A673 (cell line): ENCODE results near the gene TNIP1. TPM values are rescaled to one million over a fixed set of nuclear protein-coding genes. Genes with fewer than 3 reads are reported as not detected.

Source experiments
- BruUV-seq: library from RNA; stranded (reverse); fragments of 400-500 nt; replicated peaks from 2 replicates; lab custom pipeline; 2021; lab: Mats Ljungman, UMichigan
- CTCF ChIA-PET: fragments of 300-600 bp; sonication (Branson Sonifier 250); formaldehyde crosslinking; loops from one replicate; lab custom pipeline; 2022; ENCODE audit warnings: antibody characterized with exemption; lab: Charles Lee
- POLR2A ChIA-PET: fragments of 300-600 bp; sonication (Branson Sonifier 250); formaldehyde crosslinking; loops from one replicate; lab custom pipeline; 2022; ENCODE audit warnings: antibody characterized with exemption; ENCODE audit not compliant: low non-redundant PET; lab: Charles Lee
- DNase-seq: peaks from one replicate; pipeline ENCODE4 v3.0.0-alpha.2; 2015; ENCODE audit warnings: low spot score
- H3K27ac ChIP-seq: fragments of 200-600 bp; sonication (generic); 2 replicates; pipeline ENCODE4 v1.5.1; 2016; ENCODE audit warnings: mixed run types, low read depth, mild to moderate bottlenecking, mixed read lengths, antibody characterized with exemption, low read length; ENCODE audit not compliant: poor library complexity, severe bottlenecking
- H3K27me3 ChIP-seq: fragments of 200-600 bp; sonication (generic); replicated peaks from 2 replicates; pipeline ENCODE4 v1.6.1; 2017; ENCODE audit warnings: mixed run types, low read depth, mild to moderate bottlenecking, mixed read lengths, antibody characterized with exemption, low read length; ENCODE audit not compliant: insufficient read depth, poor library complexity
- H3K36me3 ChIP-seq: fragments of 200-600 bp; sonication (generic); 2 replicates; pipeline ENCODE4 v1.6.1; 2016; ENCODE audit warnings: mixed run types, mild to moderate bottlenecking, mixed read lengths, antibody characterized with exemption, low read length; ENCODE audit not compliant: insufficient read depth, poor library complexity, severe bottlenecking
- H3K4me1 ChIP-seq: fragments of 200-600 bp; sonication (generic); 2 replicates; pipeline ENCODE4 v1.6.1; 2017; ENCODE audit warnings: mixed run types, mild to moderate bottlenecking, mixed read lengths, antibody characterized with exemption, low read length; ENCODE audit not compliant: insufficient read depth, poor library complexity, severe bottlenecking
- H3K4me3 ChIP-seq: fragments of 200-600 bp; sonication (generic); 2 replicates; pipeline ENCODE4 v1.5.1; 2016; ENCODE audit warnings: low read depth, mixed run types, mild to moderate bottlenecking, mixed read lengths, low read length; ENCODE audit not compliant: poor library complexity, severe bottlenecking
- H3K9me3 ChIP-seq: fragments of 200-600 bp; sonication (generic); 2 replicates; pipeline ENCODE4 v1.6.1; 2016; ENCODE audit warnings: mixed run types, low read depth, mild to moderate bottlenecking, mixed read lengths, antibody characterized with exemption, low read length; ENCODE audit not compliant: poor library complexity, severe bottlenecking
- CTCF ChIP-seq: fragments of 300-800, 200-600 bp; sonication (generic); conservative IDR thresholded peaks from 2 replicates; pipeline ENCODE4 v1.5.1; 2017; ENCODE audit warnings: low read depth, mild to moderate bottlenecking, antibody characterized with exemption, low read length, moderate library complexity, mixed read lengths
- EZH2 ChIP-seq: fragments of 200-600 bp; sonication (generic); IDR thresholded peaks from 2 replicates; pipeline ENCODE4 v1.6.1; 2017; ENCODE audit warnings: borderline replicate concordance, low read depth, mild to moderate bottlenecking, mixed read lengths, antibody characterized with exemption, low read length; ENCODE audit not compliant: poor library complexity, severe bottlenecking
- intact Hi-C: fragments of 100-400 bp; cut with micrococcal nuclease; formaldehyde crosslinking; loops from one replicate; pipeline ENCODE4 v1.10.0; 2022; ENCODE audit not compliant: unreplicated experiment
- total RNA-seq: library from RNA; stranded (reverse); gene quantifications from 2 replicates; pipeline ENCODE4 v1.2.3, GENCODE V29; 2021

TNIP1 gene
- total RNA-seq, 1 experiment from 2014 or later: 33.3 TPM

GRCh38 chr5:151077419-151077818 lies 3.4 kb downstream of the TNIP1 start:
- no peak overlapping the region for H3K27ac ChIP-seq
- ChIA-PET POLR2A (no interaction called here), CTCF (no interaction called here)
- H3K4me1 ChIP-seq: peaks cover 5% of the 10 kb centered on the region
- no peaks in the 10 kb centered on the region for H3K9me3 ChIP-seq
- no peak for DNase-seq
- no peaks in the 10 kb centered on the region for H3K27me3 ChIP-seq
- TF ChIP-seq EZH2: no peak
- TF ChIP-seq CTCF: no peak
- BruUV-seq: no TSS peak
- H3K36me3 ChIP-seq: no peaks in the 10 kb centered on the region
- no peak overlapping the region for H3K4me3 ChIP-seq
- intact Hi-C loops: no loop called here

- Histone ChIP-seq H3K36me3 (no peaks in the 10 kb centered on the region), H3K4me3 (no peak overlapping the region), H3K27me3 (no peaks in the 10 kb centered on the region), H3K9me3 (no peaks in the 10 kb centered on the region), H3K27ac (no peak overlapping the region), H3K4me1 (peaks cover 2% of the 10 kb centered on the region)
- ChIA-PET CTCF (no interaction called here), POLR2A (no interaction called here)
- intact Hi-C loops: no loop called here
- no peak for DNase-seq
- BruUV-seq: no TSS peak
- TF ChIP-seq EZH2 (no peak), CTCF (no peak)
Observed at GRCh38 chr5:151076616-151077015, 4.2 kb downstream of the TNIP1 start.

- no TSS peak for BruUV-seq
- no peaks in the 10 kb centered on the region for H3K9me3 ChIP-seq
- no peaks in the 10 kb centered on the region for H3K27me3 ChIP-seq
- no peaks in the 10 kb centered on the region for H3K36me3 ChIP-seq
- intact Hi-C loops: no loop called here
- no peak for DNase-seq
- CTCF ChIA-PET: no interaction called here
- no peaks in the 10 kb centered on the region for H3K4me1 ChIP-seq
- H3K4me3 ChIP-seq: no peak overlapping the region
- no peak overlapping the region for H3K27ac ChIP-seq
- POLR2A ChIA-PET: no interaction called here
- no peak for TF ChIP-seq EZH2
- no peak for TF ChIP-seq CTCF
Observed at GRCh38 chr5:151075698-151076331, 5.0 kb downstream of the TNIP1 start.
